Right kidney (tissue), 1 donor: ENCODE data around the gene P3H4.

Experiments used
- DNase-seq: peaks from one replicate; pipeline ENCODE4 v3.0.0-alpha.2; 2016

The P3H4 gene

DNA sequence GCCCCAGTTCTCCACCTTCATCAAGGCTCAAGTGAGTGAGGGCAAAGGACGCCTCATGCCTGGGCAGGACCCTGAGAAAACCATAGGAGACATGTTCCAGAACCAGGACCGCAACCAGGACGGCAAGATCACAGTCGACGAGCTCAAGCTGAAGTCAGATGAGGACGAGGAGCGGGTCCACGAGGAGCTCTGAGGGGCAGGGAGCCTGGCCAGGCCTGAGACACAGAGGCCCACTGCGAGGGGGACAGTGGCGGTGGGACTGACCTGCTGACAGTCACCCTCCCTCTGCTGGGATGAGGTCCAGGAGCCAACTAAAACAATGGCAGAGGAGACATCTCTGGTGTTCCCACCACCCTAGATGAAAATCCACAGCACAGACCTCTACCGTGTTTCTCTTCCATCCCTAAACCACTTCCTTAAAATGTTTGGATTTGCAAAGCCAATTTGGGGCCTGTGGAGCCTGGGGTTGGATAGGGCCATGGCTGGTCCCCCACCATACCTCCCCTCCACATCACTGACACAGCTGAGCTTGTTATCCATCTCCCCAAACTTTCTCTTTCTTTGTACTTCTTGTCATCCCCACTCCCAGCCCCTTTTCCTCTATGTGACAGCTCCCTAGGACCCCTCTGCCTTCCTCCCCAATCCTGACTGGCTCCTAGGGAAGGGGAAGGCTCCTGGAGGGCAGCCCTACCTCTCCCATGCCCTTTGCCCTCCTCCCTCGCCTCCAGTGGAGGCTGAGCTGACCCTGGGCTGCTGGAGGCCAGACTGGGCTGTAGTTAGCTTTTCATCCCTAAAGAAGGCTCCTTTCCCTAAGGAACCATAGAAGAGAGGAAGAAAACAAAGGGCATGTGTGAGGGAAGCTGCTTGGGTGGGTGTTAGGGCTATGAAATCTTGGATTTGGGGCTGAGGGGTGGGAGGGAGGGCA, 10.7 kb upstream of the P3H4 start:
- DNase-seq, result no peak

GRCh38 chr17:41821776-41822175, 10.0 kb upstream of the P3H4 start:
- DNase-seq, result no peak

DNA sequence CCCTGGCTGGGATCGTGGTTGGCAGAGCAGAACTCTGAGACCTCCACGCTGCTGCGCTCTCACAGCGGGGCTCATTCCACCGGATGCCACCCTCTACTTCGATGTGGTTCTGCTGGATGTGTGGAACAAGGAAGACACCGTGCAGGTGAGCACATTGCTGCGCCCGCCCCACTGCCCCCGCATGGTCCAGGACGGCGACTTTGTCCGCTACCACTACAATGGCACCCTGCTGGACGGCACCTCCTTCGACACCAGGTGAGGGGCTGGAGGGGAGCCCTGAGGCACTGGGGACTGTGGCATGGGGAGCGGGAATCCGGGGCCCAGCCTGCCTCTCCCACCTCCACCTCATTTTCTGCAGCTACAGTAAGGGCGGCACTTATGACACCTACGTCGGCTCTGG, 6.3 kb upstream of the P3H4 start:
- DNase-seq, result no peak

GRCh38 chr17:41816637-41817320, 5.0 kb upstream of the P3H4 start:
- DNase-seq, result no peak

DNA sequence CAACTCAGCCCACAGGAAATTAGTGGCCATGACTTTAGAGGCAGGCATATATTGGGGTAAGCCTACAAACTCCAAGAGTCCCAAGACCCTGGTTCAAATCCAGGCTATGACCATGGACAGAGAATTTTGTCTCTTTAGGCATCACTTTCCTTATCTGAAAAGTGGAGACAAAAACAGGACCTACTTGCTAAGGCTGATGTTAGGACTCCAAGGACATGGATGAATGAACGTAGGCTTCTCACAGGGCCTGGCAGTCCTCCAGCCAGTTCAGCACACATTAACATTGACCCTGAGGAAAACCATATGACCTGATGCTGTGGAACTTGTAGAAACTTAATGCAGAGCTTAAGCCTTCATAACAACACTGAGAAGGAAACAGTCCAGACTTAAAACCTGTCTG, 2.4 kb upstream of the P3H4 start:
- DNase-seq, result no peak

GRCh38 chr17:41813699-41814124, 2.0 kb upstream of the P3H4 start:
- DNase-seq, result peak; percentile 40

- peak; percentile 71 for DNase-seq
Observed at GRCh38 chr17:41813152-41813680, 1.5 kb upstream of the P3H4 start.

GRCh38 chr17:41812381-41813151, 817 bp upstream of the P3H4 start, which contains the start of gene FKBP10:
FKBP10 (plus strand) TSS chr17:41813004; CDS start chr17:41813035, 31 bp downstream.
- peak; percentile 88 for DNase-seq

DNA sequence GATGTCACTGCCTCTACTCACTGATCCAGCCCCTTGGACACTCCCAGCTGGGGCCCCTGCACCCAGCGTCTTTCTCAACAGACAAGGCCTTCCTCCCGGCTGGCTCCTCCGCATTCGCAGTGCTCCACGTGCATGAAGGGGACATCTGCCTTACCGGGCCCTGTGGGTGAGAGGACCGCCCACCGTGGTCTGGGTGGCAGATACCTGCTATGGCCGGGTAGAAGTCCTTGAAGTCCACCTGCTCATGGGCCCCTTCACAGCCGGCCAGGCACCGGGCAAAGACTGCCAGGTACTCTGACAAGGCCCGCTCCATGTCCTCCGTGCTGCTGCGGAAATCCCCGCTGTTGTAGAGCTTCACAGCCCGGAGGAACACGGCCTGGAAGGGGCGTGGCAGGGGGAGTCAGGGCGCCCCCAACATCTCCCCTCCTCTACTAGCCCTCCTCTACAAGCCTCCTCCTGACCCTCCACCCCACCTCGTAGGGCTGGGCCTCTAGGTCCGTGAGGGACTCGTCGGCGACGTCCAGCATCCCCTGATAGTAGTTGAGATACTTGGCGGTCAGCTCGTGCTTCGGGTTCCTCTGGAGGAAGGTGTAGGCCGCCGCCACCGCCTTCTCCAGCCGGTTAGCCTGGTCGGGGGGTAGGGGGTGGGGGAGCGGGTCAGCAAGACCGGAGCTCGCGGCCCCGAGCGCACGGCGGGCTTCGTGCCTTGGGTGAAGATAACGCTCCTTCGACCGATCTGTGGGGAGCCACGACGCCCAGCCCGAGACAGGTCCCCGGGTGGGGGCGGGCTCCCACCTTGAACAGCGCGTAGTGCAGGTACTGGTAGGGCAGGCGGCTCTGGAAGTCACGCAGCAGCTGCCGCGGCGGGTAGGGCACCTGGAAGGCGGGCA, 845 bp downstream of the P3H4 start:
- DNase-seq, result peak; percentile 39

GRCh38 chr17:41806685-41807445, 4.9 kb downstream of the P3H4 start:
- DNase-seq, result no peak

GRCh38 chr17:41803049-41804020, 8.4 kb downstream of the P3H4 start:
- DNase-seq, result no peak

- peak; percentile 81 for DNase-seq
Observed at GRCh38 chr17:41801374-41802271, 10.1 kb downstream of the P3H4 start.

- DNase-seq, result peak; percentile 83
Observed at GRCh38 chr17:41800601-41801373, 11.0 kb downstream of the P3H4 start.

DNA sequence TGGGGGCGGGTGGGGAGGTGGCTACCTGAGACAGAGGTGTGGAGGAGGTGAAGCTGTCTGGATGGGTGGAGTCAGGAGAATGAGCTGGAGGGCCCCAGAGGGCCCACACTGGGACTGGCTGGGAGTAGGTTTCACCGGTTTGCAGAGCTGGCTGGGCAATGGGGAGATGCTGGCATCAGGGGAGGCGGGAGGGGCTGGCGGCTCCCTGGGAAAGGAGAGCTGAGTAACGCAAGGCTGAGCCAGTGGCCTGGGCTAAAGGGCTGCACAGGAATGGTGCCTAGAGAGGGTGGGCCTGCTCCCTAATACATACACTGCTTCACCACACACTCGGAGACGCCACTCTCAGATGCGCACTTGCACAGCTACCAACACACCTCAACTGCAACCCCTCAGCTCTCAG, 12.4 kb downstream of the P3H4 start:
- no peak for DNase-seq

GRCh38 chr17:41797377-41797776, 14.4 kb downstream of the P3H4 start:
- DNase-seq, result no peak

- DNase-seq, result no peak
Observed at GRCh38 chr17:41796121-41796895, 15.4 kb downstream of the P3H4 start.

DNA sequence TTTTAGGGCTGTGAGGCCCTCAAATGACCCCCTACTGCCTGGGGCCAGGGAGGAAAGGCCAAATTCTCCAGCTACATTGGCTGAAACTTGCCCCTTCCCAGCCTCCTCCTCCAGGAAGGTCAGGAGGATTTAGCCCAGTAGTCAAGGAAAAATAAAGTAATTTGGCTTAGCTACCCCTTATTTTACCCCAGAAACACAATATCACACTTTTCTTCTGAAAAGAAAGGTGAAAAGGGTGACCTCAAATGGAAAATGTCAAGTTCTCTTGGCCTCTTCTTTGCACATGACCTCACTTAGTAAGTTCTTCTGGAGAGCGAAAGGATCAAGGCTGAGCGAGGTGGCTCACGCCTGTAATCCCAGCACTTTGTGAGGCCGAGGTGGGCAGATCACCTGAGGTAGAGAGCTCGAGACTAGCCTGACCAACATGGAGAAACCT, 17.2 kb downstream of the P3H4 start:
- no peak for DNase-seq
